ENCODE data around the gene L3MBTL4.

Gene L3MBTL4

DNA sequence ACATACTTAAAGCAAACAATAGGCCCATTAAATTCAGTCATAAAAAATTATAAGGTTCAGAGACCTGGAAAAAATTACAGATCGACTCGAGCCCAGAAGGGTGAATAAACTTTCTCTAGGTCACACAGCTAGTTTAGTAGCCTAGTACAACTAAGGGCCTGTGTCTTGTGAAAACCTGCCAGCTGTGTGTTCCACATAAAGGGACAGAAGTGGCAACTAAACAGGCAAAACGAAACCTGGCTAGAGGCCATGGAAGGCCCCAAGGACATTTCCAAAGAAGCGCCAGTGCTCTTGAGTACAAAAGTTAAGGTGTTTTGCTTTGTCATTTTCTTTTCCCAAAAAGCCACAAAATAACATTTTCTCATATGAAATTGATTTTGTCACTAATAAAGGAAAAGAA is 164.9 kb downstream of the L3MBTL4 start:
- no peak for TF ChIP-seq POU2F2 (IDR thresholded peaks at IDR 0.05; ENCODE audit: low read depth, low read length)
- no peak for TF ChIP-seq TAF1 (IDR thresholded peaks at IDR 0.05; ENCODE audit: low read depth, low read length)
- TF ChIP-seq SPI1 (IDR thresholded peaks at IDR 0.05; ENCODE audit: low read depth, low read length), result no peak
- no peak for TF ChIP-seq PAX5 (IDR thresholded peaks at IDR 0.05; ENCODE audit: insufficient read depth, low read length, severe bottlenecking)
- TF ChIP-seq POLR2AphosphoS5 (IDR thresholded peaks at IDR 0.05; ENCODE audit: low read depth, low read length), result no peak
- no peak for TF ChIP-seq POLR2A (IDR thresholded peaks at IDR 0.05; ENCODE audit: low read depth, low read length)
- DNase-seq (ENCODE audit: insufficient read length, low spot score) (no peak), FAIRE-seq (no peak)

DNA sequence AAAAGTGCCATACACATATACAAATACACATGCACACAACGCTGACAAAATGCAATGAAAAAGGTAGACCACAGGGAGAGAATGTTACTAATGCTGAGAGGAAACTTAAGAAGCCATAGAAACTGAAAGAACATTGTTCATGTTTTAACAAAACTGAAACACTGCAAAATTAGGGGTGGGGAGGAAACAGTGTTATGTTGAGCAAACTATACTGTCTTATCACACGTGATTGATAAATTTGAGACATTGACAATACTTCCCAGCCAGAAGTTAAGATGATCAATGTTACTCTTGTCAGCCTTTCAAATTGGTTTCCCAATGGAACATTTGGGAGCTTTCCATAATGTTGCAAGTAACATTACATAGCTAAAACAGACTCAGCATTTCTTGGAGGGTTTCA is 165.5 kb downstream of the L3MBTL4 start:
- TF ChIP-seq PAX5 (IDR thresholded peaks at IDR 0.05; ENCODE audit: insufficient read depth, low read length, severe bottlenecking) (no peak), POLR2A (IDR thresholded peaks at IDR 0.05; ENCODE audit: low read depth, low read length) (no peak), TAF1 (IDR thresholded peaks at IDR 0.05; ENCODE audit: low read depth, low read length) (no peak), SPI1 (IDR thresholded peaks at IDR 0.05; ENCODE audit: low read depth, low read length) (no peak), POLR2AphosphoS5 (IDR thresholded peaks at IDR 0.05; ENCODE audit: low read depth, low read length) (no peak), POU2F2 (IDR thresholded peaks at IDR 0.05; ENCODE audit: low read depth, low read length) (no peak)
- DNase-seq (ENCODE audit: insufficient read length, low spot score) (no peak), FAIRE-seq (no peak)

DNA sequence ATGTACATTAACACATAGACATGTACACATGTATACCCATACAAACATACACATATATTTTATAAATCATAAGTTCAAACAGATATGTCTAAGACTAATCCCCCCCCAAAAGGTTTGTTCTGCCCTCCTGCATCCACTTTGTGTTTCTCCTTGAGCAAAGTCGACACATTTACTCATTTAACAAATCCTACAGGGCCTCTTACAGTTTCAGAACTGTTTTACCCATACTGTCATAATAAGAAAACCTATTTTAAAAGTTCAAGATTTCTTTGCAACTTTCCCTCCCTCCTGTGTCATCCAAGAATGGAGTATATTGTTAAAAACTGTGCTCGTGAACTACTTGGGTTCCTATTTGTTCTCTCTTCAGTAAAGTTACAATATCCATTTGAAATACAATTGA is 166.7 kb downstream of the L3MBTL4 start:
- DNase-seq (ENCODE audit: insufficient read length, low spot score), result no peak
- no peak for FAIRE-seq
- TF ChIP-seq POU2F2 (IDR thresholded peaks at IDR 0.05; ENCODE audit: low read depth, low read length), result no peak
- TF ChIP-seq POLR2A (IDR thresholded peaks at IDR 0.05; ENCODE audit: low read depth, low read length), result no peak
- no peak for TF ChIP-seq POLR2AphosphoS5 (IDR thresholded peaks at IDR 0.05; ENCODE audit: low read depth, low read length)
- TF ChIP-seq PAX5 (IDR thresholded peaks at IDR 0.05; ENCODE audit: insufficient read depth, low read length, severe bottlenecking), result no peak
- TF ChIP-seq SPI1 (IDR thresholded peaks at IDR 0.05; ENCODE audit: low read depth, low read length), result no peak
- TF ChIP-seq TAF1 (IDR thresholded peaks at IDR 0.05; ENCODE audit: low read depth, low read length), result no peak

DNA sequence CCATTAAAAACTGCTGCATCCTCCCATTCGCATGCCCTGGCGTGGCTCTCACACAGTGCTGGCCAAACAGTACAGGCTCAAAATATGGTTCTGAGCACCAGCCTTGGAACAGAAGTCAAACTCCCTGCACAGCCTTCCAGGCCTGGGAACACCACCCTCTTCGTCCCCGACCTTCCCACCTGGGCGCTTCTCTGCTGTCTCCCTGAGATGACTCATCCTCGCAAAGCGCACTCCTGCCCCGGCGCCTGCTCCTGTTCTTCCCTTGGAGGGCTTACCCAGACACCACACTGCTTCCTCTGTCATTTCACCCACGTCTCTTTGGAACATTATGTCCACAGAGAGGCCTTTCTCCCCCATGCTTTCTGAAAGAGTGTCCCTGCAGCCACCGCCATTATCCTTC is 172.7 kb downstream of the L3MBTL4 start:
- DNase-seq (ENCODE audit: insufficient read length, low spot score), result no peak
- FAIRE-seq, result no peak
- TF ChIP-seq POLR2A (IDR thresholded peaks at IDR 0.05; ENCODE audit: low read depth, low read length), result no peak
- no peak for TF ChIP-seq TAF1 (IDR thresholded peaks at IDR 0.05; ENCODE audit: low read depth, low read length)
- no peak for TF ChIP-seq PAX5 (IDR thresholded peaks at IDR 0.05; ENCODE audit: insufficient read depth, low read length, severe bottlenecking)
- TF ChIP-seq SPI1 (IDR thresholded peaks at IDR 0.05; ENCODE audit: low read depth, low read length), result no peak
- TF ChIP-seq POU2F2 (IDR thresholded peaks at IDR 0.05; ENCODE audit: low read depth, low read length), result no peak
- no peak for TF ChIP-seq POLR2AphosphoS5 (IDR thresholded peaks at IDR 0.05; ENCODE audit: low read depth, low read length)

DNA sequence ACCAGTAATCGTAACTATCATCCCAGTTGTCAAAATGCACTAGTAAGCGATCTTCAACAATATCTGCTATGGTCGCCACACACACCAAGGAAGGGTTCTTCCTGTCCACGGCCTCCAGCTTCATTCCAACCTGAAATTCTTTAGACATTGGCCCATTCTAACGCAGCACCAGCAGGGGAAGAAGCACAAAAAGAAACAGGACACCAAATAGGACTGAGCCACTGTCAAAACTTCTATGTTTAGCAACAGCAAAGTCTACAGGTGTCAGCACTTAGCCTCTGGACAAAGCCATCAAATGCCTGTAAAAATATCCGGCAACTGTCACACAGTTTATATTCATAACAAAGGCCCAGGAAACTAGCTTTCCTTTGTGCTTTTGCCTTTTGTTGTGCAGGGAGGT is 175.0 kb downstream of the L3MBTL4 start:
- TF ChIP-seq POLR2A (IDR thresholded peaks at IDR 0.05; ENCODE audit: low read depth, low read length) (no peak), POU2F2 (IDR thresholded peaks at IDR 0.05; ENCODE audit: low read depth, low read length) (no peak), SPI1 (IDR thresholded peaks at IDR 0.05; ENCODE audit: low read depth, low read length) (no peak), TAF1 (IDR thresholded peaks at IDR 0.05; ENCODE audit: low read depth, low read length) (no peak), PAX5 (IDR thresholded peaks at IDR 0.05; ENCODE audit: insufficient read depth, low read length, severe bottlenecking) (no peak), POLR2AphosphoS5 (IDR thresholded peaks at IDR 0.05; ENCODE audit: low read depth, low read length) (no peak)
- FAIRE-seq, result no peak
- no peak for DNase-seq (ENCODE audit: insufficient read length, low spot score)

DNA sequence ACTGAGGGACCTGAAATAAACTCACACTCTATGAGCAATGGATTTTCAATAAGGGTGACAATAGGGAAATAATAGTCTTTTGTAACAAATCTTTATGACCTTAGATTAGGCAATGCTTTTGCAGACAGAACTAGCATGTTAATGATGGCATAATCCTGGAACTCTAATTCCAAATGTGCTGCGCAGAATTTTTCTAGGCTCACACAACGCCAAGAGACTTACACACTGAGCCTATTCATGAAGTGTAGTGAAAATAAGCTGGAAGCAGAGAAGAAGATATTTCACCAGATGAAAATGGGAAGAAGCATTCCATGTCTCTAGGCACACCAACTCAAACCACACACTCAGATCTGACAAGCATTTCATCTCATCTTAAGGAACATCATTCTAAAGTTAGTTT is 178.5 kb downstream of the L3MBTL4 start:
- FAIRE-seq (no peak), DNase-seq (ENCODE audit: insufficient read length, low spot score) (no peak)
- TF ChIP-seq SPI1 (IDR thresholded peaks at IDR 0.05; ENCODE audit: low read depth, low read length) (no peak), PAX5 (IDR thresholded peaks at IDR 0.05; ENCODE audit: insufficient read depth, low read length, severe bottlenecking) (no peak), POLR2A (IDR thresholded peaks at IDR 0.05; ENCODE audit: low read depth, low read length) (no peak), POU2F2 (IDR thresholded peaks at IDR 0.05; ENCODE audit: low read depth, low read length) (no peak), POLR2AphosphoS5 (IDR thresholded peaks at IDR 0.05; ENCODE audit: low read depth, low read length) (no peak), TAF1 (IDR thresholded peaks at IDR 0.05; ENCODE audit: low read depth, low read length) (no peak)

DNA sequence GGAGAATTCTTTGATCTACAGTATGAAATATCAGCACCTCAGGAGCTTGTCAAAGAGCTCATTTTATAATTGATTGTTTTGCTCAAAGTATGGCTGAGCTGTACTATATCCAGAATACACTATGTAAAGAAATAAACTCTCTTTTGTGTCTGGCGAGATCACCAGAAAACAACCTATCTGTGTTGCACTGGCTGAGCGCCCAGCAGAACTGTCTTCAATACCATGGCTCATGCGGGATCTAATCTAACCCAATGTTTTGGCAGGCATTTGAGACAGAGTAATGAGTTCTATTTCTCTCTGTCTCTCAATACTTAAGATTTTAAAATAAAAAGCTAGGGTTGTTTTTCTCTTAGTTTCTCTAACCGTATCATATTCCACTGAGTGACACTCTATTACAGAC is 192.4 kb downstream of the L3MBTL4 start:
- DNase-seq (ENCODE audit: insufficient read length, low spot score) (no peak), FAIRE-seq (no peak)
- TF ChIP-seq POLR2AphosphoS5 (IDR thresholded peaks at IDR 0.05; ENCODE audit: low read depth, low read length) (no peak), POLR2A (IDR thresholded peaks at IDR 0.05; ENCODE audit: low read depth, low read length) (no peak), TAF1 (IDR thresholded peaks at IDR 0.05; ENCODE audit: low read depth, low read length) (no peak), PAX5 (IDR thresholded peaks at IDR 0.05; ENCODE audit: insufficient read depth, low read length, severe bottlenecking) (no peak), POU2F2 (IDR thresholded peaks at IDR 0.05; ENCODE audit: low read depth, low read length) (no peak), SPI1 (IDR thresholded peaks at IDR 0.05; ENCODE audit: low read depth, low read length) (no peak)

DNA sequence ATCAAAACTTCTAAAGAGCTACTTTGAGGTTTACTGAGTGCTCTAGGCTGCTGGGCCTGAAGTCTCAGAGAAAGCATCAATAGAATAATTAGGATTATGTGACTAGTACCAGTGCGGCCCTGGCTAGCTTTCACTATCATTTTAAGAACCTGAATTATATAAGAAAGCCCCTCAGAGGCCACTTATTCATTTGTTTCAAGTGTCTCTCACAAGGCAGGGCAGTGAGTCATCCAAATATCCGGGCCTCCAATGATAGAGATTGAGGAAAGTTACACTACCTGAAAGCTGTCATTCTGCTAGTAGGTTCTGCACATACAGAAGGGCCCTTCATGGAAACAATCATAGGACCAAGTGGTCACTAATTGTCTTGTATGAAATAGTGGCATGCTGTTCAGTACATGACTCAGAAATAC is 193.1 kb downstream of the L3MBTL4 start:
- no peak for DNase-seq (ENCODE audit: insufficient read length, low spot score)
- no peak for FAIRE-seq
- TF ChIP-seq POLR2AphosphoS5 (IDR thresholded peaks at IDR 0.05; ENCODE audit: low read depth, low read length) (no peak), POLR2A (IDR thresholded peaks at IDR 0.05; ENCODE audit: low read depth, low read length) (no peak), SPI1 (IDR thresholded peaks at IDR 0.05; ENCODE audit: low read depth, low read length) (no peak), TAF1 (IDR thresholded peaks at IDR 0.05; ENCODE audit: low read depth, low read length) (no peak), POU2F2 (IDR thresholded peaks at IDR 0.05; ENCODE audit: low read depth, low read length) (no peak), PAX5 (IDR thresholded peaks at IDR 0.05; ENCODE audit: insufficient read depth, low read length, severe bottlenecking) (no peak)

DNA sequence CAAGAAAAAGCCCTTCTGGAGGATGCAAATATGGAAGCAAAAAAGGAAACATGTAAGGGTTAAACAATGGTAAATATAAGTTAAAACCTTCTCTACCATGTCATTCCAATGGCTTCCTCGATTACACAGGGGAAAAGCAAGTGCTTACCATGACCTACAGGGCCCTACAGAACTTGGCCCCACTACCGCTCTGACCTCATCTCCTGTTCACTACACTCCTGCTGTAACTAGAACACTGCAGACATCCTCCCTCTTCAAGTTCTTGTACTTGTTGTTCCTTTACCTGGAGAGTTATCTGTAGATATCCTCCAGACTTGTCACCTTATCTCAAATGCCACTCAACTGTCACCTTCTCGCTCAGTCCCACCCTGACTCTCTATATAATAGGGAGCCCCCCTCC is 194.6 kb downstream of the L3MBTL4 start:
- no peak for DNase-seq (ENCODE audit: insufficient read length, low spot score)
- TF ChIP-seq SPI1 (IDR thresholded peaks at IDR 0.05; ENCODE audit: low read depth, low read length) (no peak), TAF1 (IDR thresholded peaks at IDR 0.05; ENCODE audit: low read depth, low read length) (no peak), PAX5 (IDR thresholded peaks at IDR 0.05; ENCODE audit: insufficient read depth, low read length, severe bottlenecking) (no peak), POLR2A (IDR thresholded peaks at IDR 0.05; ENCODE audit: low read depth, low read length) (no peak), POLR2AphosphoS5 (IDR thresholded peaks at IDR 0.05; ENCODE audit: low read depth, low read length) (no peak), POU2F2 (IDR thresholded peaks at IDR 0.05; ENCODE audit: low read depth, low read length) (no peak)
- FAIRE-seq, result no peak

All from GM12891 (cell line).